PC-9 (cell line): Measurements from ENCODE around the gene ASCC3.

Experiments used
- EZH2 ChIP-seq: fragments of 200-600 bp; sonication (generic); IDR thresholded peaks from 2 replicates; pipeline ENCODE4 v1.8.0; 2017; ENCODE audit warnings: antibody characterized with exemption, low read depth
- TF ChIP-seq, protein P1 (sequence below): fragments of 200-600 bp; sonication (generic); conservative IDR thresholded peaks from 2 replicates; pipeline ENCODE4 v1.6.1; 2017; ENCODE audit warnings: mixed run types, antibody characterized with exemption, mild to moderate bottlenecking, moderate library complexity

DNA sequence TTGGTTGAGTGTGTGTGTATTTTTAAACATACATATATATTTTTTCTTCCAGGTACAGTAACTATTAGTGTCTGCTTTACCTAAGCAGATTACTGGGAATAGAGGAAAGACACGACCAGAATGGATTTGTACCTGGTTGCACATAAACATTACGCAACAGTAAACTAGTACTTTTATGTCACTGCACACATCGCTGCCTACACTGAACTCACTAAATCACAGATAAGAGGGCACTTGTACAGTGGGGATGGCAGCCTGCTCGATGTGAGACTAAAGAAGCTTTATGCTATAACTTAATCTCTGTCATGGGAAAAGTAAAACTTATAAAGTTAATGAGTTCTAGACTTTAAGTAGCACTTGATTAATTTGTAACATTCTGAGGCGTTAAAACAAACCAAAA, 326.9 kb downstream of the ASCC3 start:
- TF ChIP-seq, protein P1, sequence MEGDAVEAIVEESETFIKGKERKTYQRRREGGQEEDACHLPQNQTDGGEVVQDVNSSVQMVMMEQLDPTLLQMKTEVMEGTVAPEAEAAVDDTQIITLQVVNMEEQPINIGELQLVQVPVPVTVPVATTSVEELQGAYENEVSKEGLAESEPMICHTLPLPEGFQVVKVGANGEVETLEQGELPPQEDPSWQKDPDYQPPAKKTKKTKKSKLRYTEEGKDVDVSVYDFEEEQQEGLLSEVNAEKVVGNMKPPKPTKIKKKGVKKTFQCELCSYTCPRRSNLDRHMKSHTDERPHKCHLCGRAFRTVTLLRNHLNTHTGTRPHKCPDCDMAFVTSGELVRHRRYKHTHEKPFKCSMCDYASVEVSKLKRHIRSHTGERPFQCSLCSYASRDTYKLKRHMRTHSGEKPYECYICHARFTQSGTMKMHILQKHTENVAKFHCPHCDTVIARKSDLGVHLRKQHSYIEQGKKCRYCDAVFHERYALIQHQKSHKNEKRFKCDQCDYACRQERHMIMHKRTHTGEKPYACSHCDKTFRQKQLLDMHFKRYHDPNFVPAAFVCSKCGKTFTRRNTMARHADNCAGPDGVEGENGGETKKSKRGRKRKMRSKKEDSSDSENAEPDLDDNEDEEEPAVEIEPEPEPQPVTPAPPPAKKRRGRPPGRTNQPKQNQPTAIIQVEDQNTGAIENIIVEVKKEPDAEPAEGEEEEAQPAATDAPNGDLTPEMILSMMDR = no peak
- TF ChIP-seq EZH2 = no peak
